ENCODE measurements around the gene BBX.
A peak's percentile ranks its signal among the peaks of the same experiment; 100 is the strongest.
"Not testable (repeated sequence)": the region's sequence is repeated elsewhere in the genome, so short reads cannot be mapped to it uniquely, and the experiment has no call there.

BBX gene

DNA sequence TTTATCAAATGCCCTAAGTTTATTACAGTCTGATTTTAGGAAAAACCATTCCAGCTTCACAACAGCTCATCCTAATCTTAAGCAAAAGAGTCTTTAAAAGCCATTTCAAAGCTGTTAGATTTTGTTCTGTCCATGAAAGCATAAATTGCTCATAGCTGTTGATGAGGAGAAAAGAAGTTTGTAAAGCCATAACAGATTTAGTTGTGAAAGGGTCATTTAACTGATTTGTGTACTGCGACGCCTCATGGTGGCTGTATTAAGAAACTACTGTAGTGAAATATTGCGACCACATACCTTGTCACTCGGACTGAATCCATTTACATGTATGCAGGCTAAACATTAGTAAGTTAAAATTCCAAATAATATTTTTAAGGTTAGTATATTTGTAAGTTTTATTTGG is 20.9 kb downstream of the BBX start:
- no peak for DNase-seq

DNA sequence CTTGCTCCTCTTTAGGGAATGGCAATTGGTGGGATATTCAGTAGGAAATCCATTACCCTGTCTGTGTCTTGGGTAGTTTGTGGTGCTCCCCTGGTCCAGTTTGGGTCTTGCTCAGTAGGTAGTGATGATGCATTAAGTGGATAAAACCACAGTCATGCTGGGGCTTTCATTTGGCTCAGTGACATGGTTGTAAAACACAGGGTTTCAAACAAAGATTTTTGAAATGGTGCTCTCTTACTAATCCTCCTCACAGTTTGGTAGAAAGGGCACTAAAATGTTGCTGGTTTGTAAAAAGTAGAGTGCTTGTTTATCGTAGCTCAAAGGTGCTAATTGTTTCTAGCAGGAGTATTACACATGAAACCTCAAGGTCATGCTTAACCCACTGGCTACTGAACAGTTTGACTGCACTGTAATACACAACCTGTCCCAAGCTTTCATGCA is 22.9 kb downstream of the BBX start:
- DNase-seq: no peak

DNA sequence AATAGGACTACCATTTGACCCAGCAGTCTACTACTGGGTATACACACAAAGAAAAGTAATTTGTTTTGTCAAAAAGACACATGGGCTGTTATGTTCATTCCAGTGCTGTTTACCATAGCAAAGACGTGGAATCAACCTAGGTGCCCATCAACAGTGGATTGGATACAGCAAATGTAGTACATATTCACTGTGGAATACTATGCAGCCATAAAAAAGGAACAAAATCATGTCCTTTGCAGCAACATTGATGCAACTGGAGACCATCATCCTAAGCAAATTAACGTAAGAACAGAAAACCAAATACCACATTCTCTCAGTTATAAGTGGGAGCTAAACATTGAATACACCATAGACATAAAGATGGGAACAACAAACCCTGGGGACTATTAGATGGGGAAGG is 25.8 kb downstream of the BBX start:
- no peak for DNase-seq

DNA sequence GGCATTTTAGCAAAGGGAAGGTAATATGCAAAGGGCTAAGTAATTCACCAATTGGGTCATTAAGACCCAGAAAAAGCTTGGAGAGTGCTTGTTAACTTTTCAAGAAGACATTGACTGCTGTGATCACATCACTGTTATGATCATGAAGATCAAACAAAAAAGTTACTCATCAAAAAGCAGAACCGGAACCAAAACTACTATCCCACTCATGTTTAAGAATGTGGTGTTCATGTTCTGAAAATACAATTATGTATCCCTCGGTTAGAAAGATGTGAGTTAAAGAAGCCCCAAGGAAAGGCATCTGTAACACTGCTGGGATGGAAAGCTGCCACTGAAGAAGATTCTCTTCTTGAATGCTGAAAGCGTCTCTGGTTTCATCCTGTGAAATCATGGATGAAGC is 32.6 kb downstream of the BBX start:
- DNase-seq: no peak

DNA sequence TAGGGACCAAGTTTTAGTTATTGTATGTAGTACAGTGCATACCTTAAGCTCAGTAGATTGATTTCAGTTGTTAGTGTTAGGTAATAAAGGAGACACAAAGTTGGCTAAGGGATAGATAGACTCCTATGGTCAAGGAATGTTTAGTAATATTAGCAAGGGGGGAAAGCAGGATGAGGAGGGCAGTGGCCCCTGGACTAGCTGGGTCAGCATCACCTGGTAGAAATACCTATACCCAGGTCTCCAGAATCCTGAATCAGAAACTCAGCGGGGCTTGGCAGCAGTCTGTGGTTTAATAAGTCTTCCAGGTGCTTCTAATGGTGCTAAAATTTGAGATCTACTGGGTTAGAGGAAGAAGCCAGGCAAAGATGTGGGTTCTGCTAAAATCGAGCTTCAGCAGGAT is 35.0 kb downstream of the BBX start:
- DNase-seq: no peak

DNA sequence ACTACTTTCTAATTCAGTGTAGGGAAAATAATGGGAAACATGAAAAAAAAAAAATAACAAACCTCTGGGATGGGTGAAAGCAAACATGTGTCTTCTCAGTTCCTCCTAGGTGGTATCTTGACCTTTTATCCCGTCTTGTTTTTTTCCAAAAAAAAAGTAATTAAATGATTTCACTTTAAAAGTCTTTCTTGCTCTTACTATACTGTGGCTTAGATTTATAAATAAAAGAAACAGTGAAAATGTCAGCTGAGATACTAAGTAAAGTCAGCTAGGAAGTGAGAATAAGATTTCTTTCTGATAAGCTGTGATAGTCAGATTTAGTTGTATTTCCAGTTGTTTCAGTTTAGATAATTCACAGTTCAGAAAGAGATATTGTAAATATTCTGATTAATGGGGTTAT is 37.4 kb downstream of the BBX start:
- DNase-seq: no peak

DNA sequence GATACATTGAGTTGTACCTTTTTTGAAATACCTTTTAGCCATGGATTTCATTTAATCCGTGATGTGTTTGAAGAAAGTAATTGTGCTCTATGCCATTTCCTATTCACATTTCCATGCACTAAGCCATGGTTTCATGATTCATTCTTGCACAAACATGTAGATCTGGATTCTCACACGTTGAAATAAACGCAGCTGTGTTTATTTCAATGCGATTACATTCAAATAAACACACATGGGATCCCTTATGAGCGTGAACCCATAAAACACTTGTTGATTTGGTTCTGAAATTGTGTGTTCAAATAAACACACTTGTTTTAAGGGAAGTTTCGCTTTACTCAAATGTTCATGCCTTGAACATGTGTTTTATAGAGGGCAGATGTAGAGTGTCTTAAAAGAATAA is 39.2 kb downstream of the BBX start:
- no peak for DNase-seq

DNA sequence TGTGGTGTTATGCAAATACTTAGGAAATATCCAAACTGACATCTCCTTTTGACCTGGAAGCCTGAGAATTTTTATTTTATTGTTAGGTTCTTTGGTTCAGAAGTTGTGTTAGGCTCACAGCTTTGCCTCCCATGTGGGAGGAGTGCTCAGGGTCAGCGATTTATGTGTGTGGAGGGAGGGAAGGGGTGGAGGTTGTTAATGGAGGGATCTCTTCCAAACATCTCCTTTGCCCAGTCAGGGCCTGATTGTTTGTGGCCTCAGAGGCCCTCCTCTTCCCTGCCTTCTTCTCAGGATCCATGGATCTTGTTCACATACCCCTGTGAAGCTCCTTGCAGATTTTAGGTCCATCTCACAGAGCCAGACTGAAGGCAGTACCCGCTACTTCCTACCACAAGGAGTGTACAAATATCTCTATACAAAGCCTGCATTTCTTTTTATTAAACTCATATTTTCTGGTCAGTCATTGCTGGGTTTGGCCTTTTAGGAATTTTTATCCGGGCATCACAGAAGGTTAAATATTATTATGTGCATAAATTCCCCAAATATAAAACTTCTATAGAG is 40.3 kb downstream of the BBX start:
- no peak for DNase-seq

DNA sequence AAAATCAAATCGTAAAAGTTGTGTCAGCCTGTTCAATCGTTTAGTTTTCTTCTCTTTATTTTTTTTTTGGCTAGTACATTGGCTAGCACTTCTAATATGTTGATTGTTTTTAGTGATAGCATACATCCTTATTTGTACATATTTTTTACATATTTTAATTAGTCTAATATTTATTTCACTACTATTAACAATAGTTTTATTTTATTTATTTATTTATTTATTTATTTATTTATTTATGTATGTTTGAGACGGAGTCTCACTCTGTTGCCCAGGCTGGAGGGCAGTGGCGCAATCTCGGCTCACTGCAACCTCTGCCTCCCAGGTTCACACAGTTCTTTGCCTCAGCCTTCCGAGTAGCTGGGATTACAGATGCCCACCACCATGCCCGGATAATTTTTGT is 42.5 kb downstream of the BBX start:
- not testable (repeated sequence) for DNase-seq

DNA sequence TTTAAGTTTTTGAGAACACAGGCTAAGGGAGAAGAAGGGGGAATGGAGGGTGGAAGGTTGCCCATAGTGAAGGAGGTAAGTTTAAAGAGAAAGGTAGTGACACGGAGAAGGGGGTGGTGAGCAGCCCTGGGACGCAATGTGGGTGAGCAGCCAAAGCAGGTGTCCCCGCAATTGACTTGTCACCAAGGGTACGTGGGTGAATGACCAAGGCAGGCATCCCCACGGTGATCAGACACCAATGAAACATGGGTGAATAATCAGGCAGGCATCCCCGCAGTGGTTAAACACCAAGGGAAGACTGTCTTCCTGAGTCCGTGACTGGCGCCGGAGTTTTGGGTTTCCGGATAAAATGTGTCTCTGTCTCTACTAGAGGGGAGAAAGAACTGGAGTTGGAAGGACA is 48.3 kb downstream of the BBX start:
- DNase-seq: not testable (repeated sequence)

DNA sequence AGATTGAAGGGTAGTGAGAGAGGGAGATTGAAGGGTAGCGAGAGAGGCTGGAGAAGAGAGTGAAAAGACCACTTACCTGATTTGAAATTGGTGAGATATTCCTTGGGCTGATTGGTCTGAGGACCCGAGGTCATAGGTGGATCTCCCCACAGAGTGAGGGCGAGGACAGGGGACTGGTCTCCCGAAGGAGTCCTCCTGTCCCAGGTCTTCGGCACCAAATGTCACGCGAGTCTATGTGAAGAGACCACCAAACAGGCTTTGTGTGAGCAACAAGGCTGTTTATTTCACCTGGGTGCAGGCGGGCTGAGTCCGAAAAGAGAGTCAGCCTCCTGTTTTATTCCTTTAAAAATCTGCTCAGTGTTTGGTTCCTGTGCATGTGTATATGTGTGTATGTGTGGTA is 48.7 kb downstream of the BBX start:
- DNase-seq: not testable (repeated sequence)

DNA sequence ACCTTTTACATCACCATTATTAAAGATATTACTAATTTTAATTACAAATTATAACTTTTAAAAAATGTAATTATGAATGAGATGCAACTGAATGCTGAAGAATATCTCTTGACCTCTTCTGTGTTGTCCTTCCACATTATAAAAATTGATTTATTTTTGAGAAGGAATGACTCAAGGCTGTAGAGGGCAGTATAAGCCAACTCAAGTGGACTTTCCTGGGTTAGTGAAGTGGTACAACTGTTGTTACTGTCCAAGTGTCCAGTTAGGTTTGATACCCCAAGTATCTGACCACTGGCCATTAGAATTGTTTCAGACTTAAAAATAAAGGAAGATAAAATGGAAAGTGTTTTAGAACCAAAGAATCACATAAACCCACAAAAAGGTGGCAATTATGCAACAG is 51.9 kb downstream of the BBX start:
- no peak for DNase-seq

DNA sequence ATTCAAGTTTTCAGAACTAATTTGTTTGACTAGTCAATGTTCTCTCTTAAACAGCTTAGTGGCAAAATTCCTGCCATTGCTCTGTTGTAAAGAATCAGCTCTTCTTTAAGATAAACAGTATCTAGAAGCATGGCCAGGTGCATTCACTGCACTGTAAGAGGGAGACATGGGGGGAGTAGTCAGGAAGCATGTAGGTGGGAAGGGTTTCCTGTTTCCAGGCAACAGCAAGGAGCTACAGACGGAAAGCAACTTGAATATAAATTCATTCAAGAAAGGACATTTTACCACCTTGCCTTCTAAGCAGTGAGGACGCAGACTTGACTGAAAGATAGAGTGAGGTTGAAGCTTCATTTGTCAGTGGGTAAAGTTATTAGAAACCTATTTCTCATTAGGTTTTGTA is 55.3 kb downstream of the BBX start:
- DNase-seq: no peak

DNA sequence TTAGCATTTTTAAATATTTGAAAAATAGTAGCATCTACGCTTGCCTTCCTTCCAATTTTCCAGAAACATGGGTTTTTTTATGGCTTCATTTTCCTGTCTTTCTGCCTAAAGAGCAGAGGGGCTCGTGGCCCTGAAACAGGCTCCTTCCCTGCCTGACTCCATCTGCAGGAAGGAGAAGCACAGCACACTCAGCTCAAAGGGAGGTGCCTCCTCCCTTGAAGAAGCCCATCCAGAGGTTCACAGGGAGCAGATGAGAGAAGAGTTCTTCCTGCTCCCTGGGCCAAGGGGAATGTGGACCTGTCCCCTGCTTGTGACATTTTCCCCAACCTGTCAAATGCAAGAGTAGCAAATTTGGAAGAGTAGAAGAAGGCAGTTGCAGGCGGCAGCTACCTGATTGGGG is 55.8 kb downstream of the BBX start:
- DNase-seq: no peak

DNA sequence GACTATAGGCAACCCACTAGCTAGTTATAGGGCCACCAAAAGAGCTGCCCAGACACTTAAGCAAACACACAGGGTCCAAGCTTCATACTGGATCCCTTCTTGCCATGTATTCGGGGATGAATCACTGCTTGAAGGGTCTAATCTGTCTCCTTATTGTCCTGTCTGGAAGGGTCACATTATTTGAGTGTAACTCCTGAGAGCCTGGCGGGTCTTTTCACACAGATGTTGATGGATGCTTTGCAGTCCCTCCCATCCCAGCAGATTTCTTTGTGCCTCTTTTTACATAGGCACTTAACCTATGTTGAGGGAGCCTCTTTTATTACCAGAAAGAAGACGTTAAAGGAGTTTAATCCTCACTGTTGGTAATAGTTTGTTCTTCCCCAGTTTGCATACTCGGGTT is 56.6 kb downstream of the BBX start:
- no peak for DNase-seq

DNA sequence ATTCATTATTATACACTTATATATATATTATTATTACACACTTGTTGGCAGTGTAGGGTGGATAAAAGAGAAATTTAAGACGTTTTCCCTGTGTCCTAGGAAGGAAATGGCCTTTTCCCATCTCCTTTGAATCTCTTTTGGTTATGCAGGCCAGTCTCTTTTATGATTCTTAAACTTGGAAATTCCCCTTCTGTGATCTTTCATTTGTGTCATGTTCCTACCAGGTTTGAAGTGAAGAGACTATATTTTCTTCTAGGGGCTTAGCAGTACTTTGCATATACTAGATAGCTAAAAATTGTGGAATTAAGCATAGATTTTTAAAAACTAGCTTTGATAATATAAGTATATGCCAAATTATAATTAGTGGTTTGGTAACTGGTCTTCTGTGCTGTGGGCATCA is 58.5 kb downstream of the BBX start:
- DNase-seq: no peak

DNA sequence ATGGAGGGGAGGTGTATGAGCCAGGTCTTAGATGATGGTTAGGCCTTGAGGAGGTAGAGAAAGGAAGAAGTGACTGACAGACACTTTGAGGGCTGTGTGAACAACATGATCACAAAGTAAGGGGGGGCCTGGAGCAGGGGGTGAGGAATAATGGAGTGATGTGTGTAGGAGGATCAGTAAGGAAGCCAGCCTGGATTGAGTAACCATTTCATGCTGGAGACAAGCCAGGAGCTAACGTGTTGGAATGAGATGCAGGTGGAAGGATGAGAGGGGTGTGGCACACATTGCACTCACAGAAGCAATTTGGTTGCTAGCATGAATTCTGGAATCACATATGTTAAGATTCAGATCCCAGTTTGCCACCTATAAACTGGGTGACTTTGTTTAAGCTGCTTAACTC is 65.5 kb downstream of the BBX start:
- no peak for DNase-seq

DNA sequence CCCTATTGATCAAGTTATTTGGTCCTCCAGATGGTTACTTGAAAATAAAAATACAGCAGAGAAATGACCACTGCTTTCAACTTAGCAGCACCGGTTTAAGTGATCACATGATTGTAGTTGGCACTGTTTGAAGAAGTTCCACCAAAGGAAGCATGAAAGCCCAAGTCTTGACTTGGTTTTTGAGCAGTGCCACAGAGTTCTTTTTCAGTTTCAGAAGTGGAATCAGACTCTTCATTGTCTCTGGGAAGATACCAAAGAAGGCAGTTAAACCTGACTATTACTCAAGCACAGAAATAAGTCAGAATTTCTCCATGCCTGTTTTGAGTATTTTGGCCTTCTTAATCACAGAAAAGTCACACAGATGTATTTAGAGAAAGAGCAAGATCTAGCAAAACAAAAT is 66.7 kb downstream of the BBX start:
- no peak for DNase-seq

DNA sequence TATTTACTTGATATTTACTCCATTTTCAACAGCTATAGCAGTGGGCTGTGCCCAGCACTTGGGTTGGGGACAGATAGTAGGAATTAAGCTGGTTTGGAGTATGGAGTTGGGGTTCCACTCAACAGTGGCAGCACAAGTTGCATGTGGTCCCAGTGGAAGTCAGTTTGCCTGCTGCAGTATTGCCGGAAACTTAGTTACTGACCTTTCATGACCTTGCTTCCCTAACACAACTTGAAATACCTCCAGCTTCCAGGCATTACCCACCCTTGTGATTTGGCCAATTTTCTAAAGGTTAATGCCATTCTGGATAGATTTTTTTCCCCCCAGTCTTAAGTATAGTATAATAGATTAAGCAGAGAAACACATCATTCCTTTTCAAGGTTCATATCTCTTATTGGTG is 68.0 kb downstream of the BBX start:
- DNase-seq: no peak

DNA sequence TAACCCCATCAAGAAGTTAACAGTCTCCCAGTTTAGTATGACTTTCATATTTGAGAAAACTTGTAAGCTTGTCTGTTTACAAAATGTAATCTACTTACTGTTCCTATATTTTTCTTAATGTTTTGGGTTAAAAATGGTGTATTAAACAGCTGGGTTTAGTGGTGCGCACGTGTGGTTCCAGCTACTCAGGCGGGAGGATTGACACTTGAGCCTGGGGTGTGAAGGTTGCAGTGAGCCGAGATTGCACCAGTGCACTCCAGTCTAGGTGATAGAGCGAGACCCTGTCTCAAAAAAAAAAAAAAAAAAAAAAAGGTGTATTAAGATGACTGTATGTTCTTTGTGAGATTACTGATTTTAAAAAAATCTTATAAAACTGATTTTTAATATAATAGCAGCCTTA is 69.3 kb downstream of the BBX start:
- DNase-seq: no peak

DNA sequence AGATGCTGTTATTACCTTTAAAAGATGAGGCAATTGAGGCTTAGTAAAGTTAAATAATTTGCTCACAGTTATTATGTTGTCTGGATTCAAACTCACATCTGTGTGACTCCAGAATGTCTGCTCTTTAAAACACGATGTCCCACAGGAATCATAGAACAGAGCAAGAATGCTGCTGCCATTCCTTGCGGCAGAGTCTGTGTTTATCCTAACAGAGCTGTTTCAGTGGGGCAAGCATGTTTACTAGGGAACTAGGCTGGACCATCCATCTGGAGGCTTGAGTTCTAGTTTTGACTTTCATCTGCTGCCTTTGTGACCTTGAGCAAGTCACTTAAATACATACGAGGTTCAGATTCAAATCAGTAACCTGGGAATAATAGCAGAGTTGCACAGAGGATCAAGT is 72.1 kb downstream of the BBX start:
- DNase-seq: no peak

DNA sequence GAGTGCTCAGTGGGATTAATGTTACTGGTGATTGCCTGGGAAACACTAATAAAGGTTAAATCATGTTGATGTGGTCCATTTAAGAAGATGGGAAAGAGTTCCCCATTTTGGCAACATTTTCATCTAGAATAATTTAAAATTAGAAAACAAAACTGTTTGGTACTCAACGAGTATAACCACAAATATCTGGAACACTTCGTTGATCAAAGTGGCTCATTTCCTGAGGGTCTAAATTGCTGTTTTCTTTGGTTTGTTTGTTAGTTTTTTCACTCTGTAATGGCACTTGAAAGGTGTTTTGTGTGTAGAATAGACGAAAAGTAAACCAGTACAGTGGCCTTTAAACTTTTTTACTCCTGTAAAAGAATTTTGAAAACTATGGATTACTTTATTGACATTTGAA is 73.9 kb downstream of the BBX start:
- DNase-seq: no peak

DNA sequence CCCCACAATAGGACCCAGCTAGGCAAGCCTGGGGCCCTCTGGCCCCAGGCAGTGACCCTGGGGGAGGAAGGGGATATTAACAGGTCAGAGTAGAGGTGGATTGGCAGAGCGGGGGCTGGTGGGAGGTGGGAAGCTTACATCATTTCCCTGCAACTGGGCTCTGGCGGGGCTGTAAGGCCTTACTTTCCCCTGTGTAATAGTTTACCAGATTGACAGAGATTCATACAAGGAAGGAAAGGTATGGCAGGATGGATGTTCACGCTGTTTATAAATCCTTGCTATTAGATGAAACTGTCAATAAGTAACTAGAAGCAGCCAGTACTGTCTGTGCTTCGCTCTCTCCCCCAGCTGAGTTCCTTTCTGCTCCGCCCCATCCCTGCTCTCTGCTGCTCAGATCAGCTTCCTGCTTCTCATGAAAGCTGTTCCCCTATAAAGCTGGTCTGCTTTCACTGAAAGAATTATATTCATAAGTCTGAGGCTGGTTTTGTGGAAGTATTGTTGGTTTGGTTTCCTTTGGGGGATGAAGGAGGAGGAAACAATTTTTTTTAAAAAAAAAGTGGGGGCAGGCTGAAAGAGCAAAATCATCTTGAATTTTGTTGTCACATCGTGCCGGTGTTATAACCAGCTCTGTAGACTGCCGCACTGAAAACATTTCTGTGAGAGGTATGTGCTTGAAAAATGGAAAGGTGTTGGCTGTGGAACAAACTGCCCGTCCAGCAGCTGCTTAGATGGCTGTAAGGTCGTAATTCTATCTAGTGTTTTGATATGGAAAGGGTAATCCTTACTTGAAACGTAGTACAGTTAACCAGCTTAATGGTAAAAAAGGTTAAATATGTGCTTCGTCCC is 76.4 kb downstream of the BBX start:
- peak; percentile 31 to 34 for DNase-seq

DNA sequence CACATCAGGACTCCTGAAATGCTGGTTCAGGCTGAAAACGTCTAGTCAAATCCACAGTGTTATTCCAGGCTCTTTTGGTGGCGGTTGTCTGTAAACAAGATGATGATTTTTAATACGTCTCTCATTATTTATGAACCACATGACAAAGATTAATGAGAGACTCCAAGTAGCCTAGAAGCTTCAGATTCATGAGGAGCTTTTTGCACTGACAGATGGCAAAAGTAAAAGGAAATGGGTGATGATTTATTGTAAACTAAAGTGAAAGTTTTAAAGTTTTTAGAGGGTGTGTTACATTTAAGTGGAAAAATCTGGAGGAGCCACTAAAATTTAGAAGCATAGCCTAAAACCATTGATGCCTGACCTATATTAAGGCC is 77.0 kb downstream of the BBX start:
- DNase-seq: no peak

DNA sequence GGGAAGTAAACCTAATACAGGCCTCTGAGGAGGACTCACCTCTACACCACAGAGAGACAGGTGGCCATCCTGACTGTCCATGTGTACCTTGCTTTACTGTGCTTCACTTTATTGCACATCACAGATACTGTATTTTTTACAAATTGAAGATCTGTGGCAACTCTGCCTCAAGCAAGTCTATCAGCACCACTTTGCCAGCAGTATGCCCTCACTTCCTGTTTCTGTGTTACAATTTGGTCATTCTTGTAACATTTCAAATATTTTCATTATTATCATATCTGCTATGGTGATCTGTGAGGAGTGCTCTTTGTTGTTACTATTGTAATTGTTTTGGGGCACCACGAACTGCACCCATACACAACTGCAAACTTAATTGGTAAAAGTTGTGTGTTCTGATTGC is 78.0 kb downstream of the BBX start:
- no peak for DNase-seq
